ENCODE data around the gene SLC9A5. TPM values are rescaled to one million over a fixed set of nuclear protein-coding genes. Genes with fewer than 3 reads are reported as not detected.

The SLC9A5 gene
- total and polyA plus RNA-seq, 2 donors (not counting 3 experiments of a cell fraction or from before 2014, with no cell fraction given), result 2.7 to 2.8 TPM

GRCh38 chr16:67299269-67299668, 50.5 kb downstream of the SLC9A5 start:
- H3K4me3 ChIP-seq (replicated peaks in 1 of 3; ENCODE audit: insufficient read depth in 1 of 3, low read depth in 1 of 3, low read length in 3 of 3), result no peak overlapping the region
- FAIRE-seq (no peak), DNase-seq (ENCODE audit: low read depth, low spot score) (no peak)
- no peaks in the 10 kb centered on the region for H3K9me3 ChIP-seq (replicated peaks; ENCODE audit: control insufficient read depth, insufficient read depth, low read length)
- H2AFZ ChIP-seq (ENCODE audit: low read depth, low read length), result no peak overlapping the region
- H4K20me1 ChIP-seq (replicated peaks; ENCODE audit: control insufficient read depth, extremely low read depth, insufficient read depth, low read length), result no peaks in the 10 kb centered on the region
- H3K4me2 ChIP-seq (ENCODE audit: insufficient read depth, low read length), result no peak overlapping the region
- dilution Hi-C loops (cut with MboI; ENCODE audit: extremely low pct_ligation_motif_present, low sequenced_read_pairs) (no loop called here), intact Hi-C loops (cut with micrococcal nuclease) (no loop called here)
- no peak overlapping the region for H3K27ac ChIP-seq (ENCODE audit: insufficient read depth, low read depth, low read length)
- no peaks in the 10 kb centered on the region for H3K79me2 ChIP-seq (ENCODE audit: control insufficient read depth, insufficient read depth, low read length)
- no peaks in the 10 kb centered on the region for H3K9me1 ChIP-seq (replicated peaks; ENCODE audit: control insufficient read depth, extremely low read depth, insufficient read depth, low read length)
- no peak for TF ChIP-seq EZH2 (IDR thresholded peaks at IDR 0.05; ENCODE audit: borderline replicate concordance, low read depth, low read length, severe bottlenecking)
- no peak for TF ChIP-seq POLR2A (IDR thresholded peaks at IDR 0.05; ENCODE audit: low read depth, low read length)
- TF ChIP-seq CTCF (IDR thresholded peaks at IDR 0.05; ENCODE audit: extremely low read depth in 1 of 2, insufficient read depth in 1 of 2, low read depth in 1 of 2, low read length in 2 of 2), result no peak
- no peak for TF ChIP-seq MAX (IDR thresholded peaks at IDR 0.05; ENCODE audit: insufficient read depth, insufficient read length)
- no peak for TF ChIP-seq GATA2 (IDR thresholded peaks at IDR 0.05; ENCODE audit: insufficient read depth, insufficient read length, low read depth, low read length)
- no peak for TF ChIP-seq MYC (IDR thresholded peaks at IDR 0.05; ENCODE audit: low read depth, low read length)
- TF ChIP-seq FOS (IDR thresholded peaks at IDR 0.05; ENCODE audit: borderline replicate concordance, insufficient read depth, low read length), result no peak
- TF ChIP-seq POLR2AphosphoS5 (IDR thresholded peaks at IDR 0.05; ENCODE audit: insufficient read depth, low read depth, low read length), result no peak
- no peak for TF ChIP-seq JUN (IDR thresholded peaks at IDR 0.05; ENCODE audit: borderline replicate concordance, insufficient read depth, insufficient read length, low read depth)
- CTCF ChIA-PET, result no interaction called here
- H3K36me3 ChIP-seq (ENCODE audit: control insufficient read depth in 2 of 2, extremely low read depth in 1 of 2, insufficient read depth in 2 of 2, low read length in 2 of 2), result no peaks in the 10 kb centered on the region
- POLR2A ChIA-PET, result interaction anchor here (0.5 kb wide), 1 partner anchor 14 kb away, joined by 5 read pairs; no protein-coding TSS in a partner anchor
- BruUV-seq (replicated peaks), result no TSS peak
- H3K9ac ChIP-seq (replicated peaks; ENCODE audit: extremely low read depth, insufficient read depth, low read length), result no peak overlapping the region
- no peaks in the 10 kb centered on the region for H3K4me1 ChIP-seq (ENCODE audit: control insufficient read depth, extremely low read depth, insufficient read depth, low read length)
- no peaks in the 10 kb centered on the region for H3K27me3 ChIP-seq (ENCODE audit: control insufficient read depth in 2 of 2, insufficient read depth in 2 of 2, low read length in 2 of 2)

Measured in endothelial cell of umbilical vein (primary cell).